Endodermal cell (in vitro differentiated cells): ENCODE results near the gene MOB3B. TPM values are rescaled to one million over a fixed set of nuclear protein-coding genes. Genes with fewer than 3 reads are reported as not detected.

Experiments
- DNase-seq: peaks from one replicate; pipeline ENCODE4 v3.0.0-alpha.2; 2017
- H3K27ac ChIP-seq: 2 replicates; pipeline ENCODE4 v1.5.1; 2013; ENCODE audit warnings: mild to moderate bottlenecking, low read depth, low read length, moderate library complexity
- H3K27me3 ChIP-seq: 2 replicates; pipeline ENCODE4 v1.6.1; 2013; ENCODE audit warnings: mild to moderate bottlenecking, low read length, moderate library complexity; ENCODE audit not compliant: insufficient read depth, control insufficient read depth, poor library complexity, severe bottlenecking
- H3K36me3 ChIP-seq: 2 replicates; pipeline ENCODE4 v1.7.0; 2013; ENCODE audit warnings: mild to moderate bottlenecking, low read length, moderate library complexity; ENCODE audit not compliant: control insufficient read depth, insufficient read depth
- H3K4me1 ChIP-seq: one replicate; pipeline ENCODE4 v1.7.0; 2013; ENCODE audit warnings: low read length; ENCODE audit not compliant: control insufficient read depth, insufficient read depth
- H3K4me3 ChIP-seq: 2 replicates; pipeline ENCODE4 v1.5.1; 2013; ENCODE audit warnings: mild to moderate bottlenecking, low read length, moderate library complexity
- H3K9ac ChIP-seq: 2 replicates; pipeline ENCODE4 v1.6.1; 2013; ENCODE audit warnings: mild to moderate bottlenecking, low read length, moderate library complexity; ENCODE audit not compliant: poor library complexity, severe bottlenecking; ENCODE audit errors: extremely low read depth
- H3K9me3 ChIP-seq: 2 replicates; pipeline ENCODE4 v1.6.1; 2013; ENCODE audit warnings: mild to moderate bottlenecking, low read length, moderate library complexity; ENCODE audit not compliant: control insufficient read depth
- H3K27ac Mint-ChIP-seq: 2 replicates; pipeline ENCODE4 v1.8.0; 2020; ENCODE audit warnings: mixed read lengths
- H3K27me3 Mint-ChIP-seq: 2 replicates; pipeline ENCODE4 v1.8.0; 2021; ENCODE audit warnings: mild to moderate bottlenecking, mixed read lengths; ENCODE audit not compliant: insufficient read depth
- H3K36me3 Mint-ChIP-seq: 2 replicates; pipeline ENCODE4 v1.8.0; 2020; ENCODE audit warnings: low read depth, mixed read lengths
- H3K4me1 Mint-ChIP-seq: 2 replicates; pipeline ENCODE4 v1.8.0; 2020; ENCODE audit warnings: mixed read lengths
- H3K4me3 Mint-ChIP-seq: 2 replicates; pipeline ENCODE4 v1.8.0; 2020; ENCODE audit warnings: mild to moderate bottlenecking, moderate library complexity, mixed read lengths
- H3K9me3 Mint-ChIP-seq: 2 replicates; pipeline ENCODE4 v1.8.0; 2020; ENCODE audit warnings: mild to moderate bottlenecking, mixed read lengths
- WGBS, 2 experiments: methylation state at CpG; one replicate each; pipeline versions ENCODE4 v1.1.5 to v1.1.7; 2013; ENCODE audit warnings: missing lambda C conversion rate in 2 of 2, mixed read lengths in 1 of 2; ENCODE audit not compliant: insufficient coverage in 1 of 2, insufficient read length in 1 of 2; 5-methylcytosine and 5-hydroxymethylcytosine counted together
- total RNA-seq, 2 donors: library from RNA; stranded (reverse); fragmentation: NEBNext Ultra II Directional in 1 of 2; extraction: Animal tissue kit (Norgen Biotek cat#: 25700) in 1 of 2; gene quantifications; 2 replicates in 1 of 2; 3 replicates in 1 of 2; pipeline ENCODE4 v1.2.1, GENCODE V29; 2021
- TF ChIP-seq, protein P1 (sequence below): fragments of 200-600 bp; sonication (generic); conservative IDR thresholded peaks from 2 replicates; pipeline ENCODE4 v1.5.0; 2021; ENCODE audit warnings: antibody characterized with exemption, mild to moderate bottlenecking

The MOB3B gene
- total RNA-seq, 2 donors from 2014 or later = 5.6 to 6.2 TPM

DNA sequence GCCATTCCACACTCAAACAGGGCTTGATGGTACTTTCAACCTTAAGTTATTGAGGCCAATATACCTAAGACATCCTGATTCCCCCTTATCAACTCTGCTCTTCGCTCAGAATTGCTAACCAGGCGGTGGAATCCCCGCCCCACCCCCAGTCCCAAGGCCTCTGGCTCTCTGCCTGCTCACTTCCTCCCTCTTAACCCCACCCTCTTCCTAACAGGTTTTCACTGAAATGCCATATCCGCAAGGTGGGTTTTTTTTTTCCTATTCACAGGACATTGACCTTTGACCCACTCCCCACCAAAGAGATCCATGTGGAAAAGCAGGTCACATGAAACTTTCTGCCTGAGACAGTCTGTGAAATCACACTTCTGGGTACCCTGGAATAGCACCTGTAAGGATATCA is 72.2 kb downstream of the MOB3B start:
- Histone ChIP-seq H3K27ac (no peak overlapping the region), H3K9me3 (no peaks in the 10 kb centered on the region), H3K27me3 (no peaks in the 10 kb centered on the region), H3K4me1 (peaks cover 3% of the 10 kb centered on the region), H3K9ac (no peak overlapping the region), H3K4me3 (no peak overlapping the region), H3K36me3 (no peaks in the 10 kb centered on the region)
- 58 to 70% methylated on average over 3 to 4 of the region's 4 CpGs for WGBS, 2 experiments
- TF ChIP-seq, protein P1, sequence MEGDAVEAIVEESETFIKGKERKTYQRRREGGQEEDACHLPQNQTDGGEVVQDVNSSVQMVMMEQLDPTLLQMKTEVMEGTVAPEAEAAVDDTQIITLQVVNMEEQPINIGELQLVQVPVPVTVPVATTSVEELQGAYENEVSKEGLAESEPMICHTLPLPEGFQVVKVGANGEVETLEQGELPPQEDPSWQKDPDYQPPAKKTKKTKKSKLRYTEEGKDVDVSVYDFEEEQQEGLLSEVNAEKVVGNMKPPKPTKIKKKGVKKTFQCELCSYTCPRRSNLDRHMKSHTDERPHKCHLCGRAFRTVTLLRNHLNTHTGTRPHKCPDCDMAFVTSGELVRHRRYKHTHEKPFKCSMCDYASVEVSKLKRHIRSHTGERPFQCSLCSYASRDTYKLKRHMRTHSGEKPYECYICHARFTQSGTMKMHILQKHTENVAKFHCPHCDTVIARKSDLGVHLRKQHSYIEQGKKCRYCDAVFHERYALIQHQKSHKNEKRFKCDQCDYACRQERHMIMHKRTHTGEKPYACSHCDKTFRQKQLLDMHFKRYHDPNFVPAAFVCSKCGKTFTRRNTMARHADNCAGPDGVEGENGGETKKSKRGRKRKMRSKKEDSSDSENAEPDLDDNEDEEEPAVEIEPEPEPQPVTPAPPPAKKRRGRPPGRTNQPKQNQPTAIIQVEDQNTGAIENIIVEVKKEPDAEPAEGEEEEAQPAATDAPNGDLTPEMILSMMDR = no peak
- Mint-ChIP-seq H3K4me1 (peaks cover 27% of the 10 kb centered on the region), H3K9me3 (no peaks in the 10 kb centered on the region), H3K27me3 (peaks cover 5% of the 10 kb centered on the region), H3K4me3 (no peak overlapping the region), H3K36me3 (no peaks in the 10 kb centered on the region), H3K27ac (no peak overlapping the region)
- DNase-seq = peak; percentile 74

- no peaks in the 10 kb centered on the region for H3K9me3 Mint-ChIP-seq
- TF ChIP-seq, protein P1 = no peak
- H3K27me3 Mint-ChIP-seq = peaks cover 5% of the 10 kb centered on the region
- H3K4me1 Mint-ChIP-seq = peaks cover 36% of the 10 kb centered on the region
- H3K27me3 ChIP-seq = no peaks in the 10 kb centered on the region
- H3K4me1 ChIP-seq = peaks cover 7% of the 10 kb centered on the region
- WGBS, 2 experiments = 83 to 93% methylated on average over 6 of the region's 6 CpGs
- H3K9me3 ChIP-seq = no peaks in the 10 kb centered on the region
- no peak overlapping the region for H3K27ac ChIP-seq
- no peak overlapping the region for H3K4me3 Mint-ChIP-seq
- no peak overlapping the region for H3K27ac Mint-ChIP-seq
- no peak for DNase-seq
- no peak overlapping the region for H3K9ac ChIP-seq
- no peak overlapping the region for H3K4me3 ChIP-seq
- no peaks in the 10 kb centered on the region for H3K36me3 Mint-ChIP-seq
- no peaks in the 10 kb centered on the region for H3K36me3 ChIP-seq
Observed at GRCh38 chr9:27453860-27454553, 75.6 kb downstream of the MOB3B start.

GRCh38 chr9:27451207-27451797 is 78.3 kb downstream of the MOB3B start:
- Histone ChIP-seq H3K9ac (no peak overlapping the region), H3K27me3 (no peaks in the 10 kb centered on the region), H3K27ac (no peak overlapping the region), H3K36me3 (no peaks in the 10 kb centered on the region), H3K4me1 (peaks cover 3% of the 10 kb centered on the region), H3K4me3 (no peak overlapping the region), H3K9me3 (no peaks in the 10 kb centered on the region)
- no peak for DNase-seq
- Mint-ChIP-seq H3K27ac (no peak overlapping the region), H3K27me3 (peaks cover 5% of the 10 kb centered on the region), H3K4me3 (no peak overlapping the region), H3K4me1 (peaks cover 27% of the 10 kb centered on the region), H3K9me3 (no peaks in the 10 kb centered on the region), H3K36me3 (no peaks in the 10 kb centered on the region)
- TF ChIP-seq, protein P1 = no peak
- WGBS, 2 experiments = 87 to 92% methylated on average over 3 of the region's 3 CpGs
